ENCODE data around the gene CXCL8.

The CXCL8 gene

DNA sequence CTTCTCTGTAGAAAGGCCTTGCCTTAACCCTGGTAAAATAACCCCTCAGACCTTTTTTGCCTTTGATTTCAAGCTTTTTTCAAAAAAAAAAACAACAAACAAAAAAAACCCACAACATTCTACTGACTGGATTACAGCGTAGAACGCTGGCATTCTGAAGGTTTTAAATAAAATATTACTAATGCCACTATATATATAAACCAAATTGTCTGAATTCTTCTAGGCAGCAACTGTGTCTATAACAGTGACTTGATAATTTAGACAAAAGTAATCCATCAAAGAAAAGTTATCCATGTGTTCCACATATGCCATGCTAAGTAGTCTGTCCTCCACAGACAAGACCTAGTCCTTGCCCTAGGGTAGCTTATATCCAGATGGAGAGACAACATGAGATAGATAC is 33.6 kb upstream of the CXCL8 start:
- ATAC-seq (replicated peaks; ENCODE audit: extremely low read depth, poor library complexity, severe bottlenecking) (no peak), DNase-seq (ENCODE audit: low spot score in 2 of 2) (no peak)
- Mint-ChIP-seq H3K4me1 (no peaks in the 10 kb centered on the region), H3K9me3 (no peaks in the 10 kb centered on the region), H3K4me3 (no peak overlapping the region), H3K27ac (ENCODE audit: low read depth) (no peak overlapping the region), H3K27me3 (no peaks in the 10 kb centered on the region), H3K36me3 (ENCODE audit: insufficient read depth) (no peaks in the 10 kb centered on the region)

DNA sequence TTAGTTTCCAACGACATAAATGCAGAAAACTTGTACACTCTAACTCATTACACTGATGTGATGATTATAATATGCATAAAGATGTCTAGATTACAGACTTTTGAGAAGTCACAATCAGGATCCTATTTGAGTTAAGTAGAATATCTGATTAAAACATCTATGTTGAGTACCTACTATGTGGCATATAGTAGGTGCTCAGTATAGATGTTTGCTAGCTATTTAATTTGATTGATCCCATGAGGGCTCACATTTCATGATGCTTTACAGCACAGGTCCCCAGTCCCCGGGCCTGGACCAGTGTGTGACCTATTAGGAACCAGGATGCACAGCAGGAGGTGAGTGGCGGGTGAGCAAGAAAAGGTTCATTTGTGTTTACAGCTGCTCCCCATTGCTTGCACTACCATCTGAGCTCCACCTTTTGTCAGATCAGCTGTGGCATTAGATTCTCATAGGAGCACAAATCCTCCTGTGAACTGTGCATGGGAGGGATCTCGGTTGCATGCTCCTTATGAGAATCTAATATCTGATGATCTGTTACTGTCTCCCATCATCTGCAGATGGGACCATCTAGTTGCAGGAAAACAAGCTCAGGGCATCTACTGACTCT is 33.0 kb upstream of the CXCL8 start:
- no peak for ATAC-seq (replicated peaks; ENCODE audit: extremely low read depth, poor library complexity, severe bottlenecking)
- H3K27me3 Mint-ChIP-seq, result no peaks in the 10 kb centered on the region
- no peaks in the 10 kb centered on the region for H3K9me3 Mint-ChIP-seq
- H3K4me3 Mint-ChIP-seq, result no peak overlapping the region
- no peaks in the 10 kb centered on the region for H3K4me1 Mint-ChIP-seq
- no peak overlapping the region for H3K27ac Mint-ChIP-seq (ENCODE audit: low read depth)
- no peaks in the 10 kb centered on the region for H3K36me3 Mint-ChIP-seq (ENCODE audit: insufficient read depth)
- no peak for DNase-seq (ENCODE audit: low spot score in 2 of 2)

DNA sequence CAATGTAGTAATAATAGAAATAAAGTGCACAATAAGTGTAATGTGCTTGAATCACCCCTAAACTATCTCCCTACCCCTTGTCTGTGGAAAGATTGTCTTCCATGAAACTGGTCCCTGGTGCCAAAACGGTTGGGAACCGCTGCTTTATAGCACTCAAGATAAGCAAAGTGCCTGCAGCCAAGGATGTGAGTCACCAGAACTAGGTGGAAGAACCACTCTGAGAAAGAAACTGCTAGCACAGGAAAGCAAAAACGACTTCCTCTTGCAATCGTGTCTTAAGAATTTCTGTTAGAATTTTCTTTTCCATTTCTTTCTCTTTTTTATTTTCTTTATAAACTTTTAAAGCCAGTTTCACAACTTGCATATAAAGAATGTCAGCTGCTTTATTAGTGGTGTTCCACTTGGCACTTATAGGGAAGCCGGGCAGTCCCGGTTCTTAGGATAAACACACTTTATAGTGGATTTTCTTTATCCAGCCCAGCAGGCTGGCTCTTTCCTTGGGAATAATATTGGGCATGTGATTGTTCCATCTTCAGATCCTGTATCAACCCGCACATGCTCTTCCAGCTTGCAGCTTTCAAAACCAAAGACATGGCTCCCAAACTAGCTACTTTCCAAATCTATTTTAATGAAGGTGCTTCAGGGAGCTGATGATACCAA is 32.3 kb upstream of the CXCL8 start:
- no peak for ATAC-seq (replicated peaks; ENCODE audit: extremely low read depth, poor library complexity, severe bottlenecking)
- H3K9me3 Mint-ChIP-seq, result no peaks in the 10 kb centered on the region
- no peak overlapping the region for H3K27ac Mint-ChIP-seq (ENCODE audit: low read depth)
- no peaks in the 10 kb centered on the region for H3K27me3 Mint-ChIP-seq
- H3K4me3 Mint-ChIP-seq, result no peak overlapping the region
- no peaks in the 10 kb centered on the region for H3K36me3 Mint-ChIP-seq (ENCODE audit: insufficient read depth)
- no peaks in the 10 kb centered on the region for H3K4me1 Mint-ChIP-seq
- DNase-seq (ENCODE audit: low spot score in 2 of 2), result no peak

DNA sequence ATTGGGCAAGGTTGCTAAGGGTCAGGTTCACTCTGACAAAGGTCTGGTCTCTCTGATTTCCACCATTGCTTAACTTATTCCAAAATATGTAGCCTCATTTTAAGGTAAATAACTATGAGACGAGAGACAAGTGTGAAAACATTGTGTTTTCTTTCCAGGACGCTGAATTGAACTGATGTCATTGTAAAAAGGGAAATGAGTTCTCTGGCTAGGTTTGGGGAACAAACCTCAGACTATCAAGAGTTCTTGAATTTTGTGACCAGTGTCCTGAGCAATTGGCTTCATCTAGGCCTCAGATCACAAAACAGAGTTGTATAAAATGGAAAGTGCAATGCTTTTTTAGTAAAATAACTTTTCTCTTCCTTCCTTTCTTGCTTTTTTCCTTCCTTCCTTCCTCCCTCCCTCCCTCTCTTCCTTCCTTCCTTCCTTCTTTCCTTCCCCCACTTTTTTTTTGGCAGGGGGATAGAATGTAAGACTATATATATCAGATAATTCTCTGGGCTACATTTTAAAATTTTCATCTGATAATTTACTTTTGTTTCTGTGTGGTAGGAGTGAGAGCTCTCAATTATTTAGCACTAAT is 30.8 kb upstream of the CXCL8 start:
- no peak for DNase-seq (ENCODE audit: low spot score in 2 of 2)
- Mint-ChIP-seq H3K4me1 (no peaks in the 10 kb centered on the region), H3K36me3 (ENCODE audit: insufficient read depth) (no peaks in the 10 kb centered on the region), H3K4me3 (no peak overlapping the region), H3K27me3 (no peaks in the 10 kb centered on the region), H3K27ac (ENCODE audit: low read depth) (no peak overlapping the region), H3K9me3 (no peaks in the 10 kb centered on the region)
- no peak for ATAC-seq (replicated peaks; ENCODE audit: extremely low read depth, poor library complexity, severe bottlenecking)

DNA sequence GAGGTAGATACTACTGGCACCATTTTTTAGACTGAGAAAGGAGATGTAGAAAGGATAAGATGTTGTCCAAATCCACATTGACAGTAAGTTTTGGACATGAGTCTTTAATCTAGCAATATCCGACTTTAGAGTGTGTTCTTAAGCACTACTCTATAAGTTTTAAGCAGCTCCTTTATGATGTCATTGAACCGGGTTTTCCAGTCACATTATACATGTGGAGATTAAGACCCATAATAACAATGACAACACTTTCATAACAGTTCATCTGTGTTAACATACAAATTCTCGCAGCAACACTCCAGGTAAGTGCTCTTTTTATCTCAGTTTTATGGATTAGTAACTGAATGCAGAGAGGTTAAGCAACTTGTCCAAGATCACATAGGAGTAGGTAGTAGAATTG is 30.3 kb upstream of the CXCL8 start:
- Mint-ChIP-seq H3K4me1 (no peaks in the 10 kb centered on the region), H3K27ac (ENCODE audit: low read depth) (no peak overlapping the region), H3K4me3 (no peak overlapping the region), H3K36me3 (ENCODE audit: insufficient read depth) (no peaks in the 10 kb centered on the region), H3K9me3 (no peaks in the 10 kb centered on the region), H3K27me3 (no peaks in the 10 kb centered on the region)
- no peak for DNase-seq (ENCODE audit: low spot score in 2 of 2)
- ATAC-seq (replicated peaks; ENCODE audit: extremely low read depth, poor library complexity, severe bottlenecking), result no peak

DNA sequence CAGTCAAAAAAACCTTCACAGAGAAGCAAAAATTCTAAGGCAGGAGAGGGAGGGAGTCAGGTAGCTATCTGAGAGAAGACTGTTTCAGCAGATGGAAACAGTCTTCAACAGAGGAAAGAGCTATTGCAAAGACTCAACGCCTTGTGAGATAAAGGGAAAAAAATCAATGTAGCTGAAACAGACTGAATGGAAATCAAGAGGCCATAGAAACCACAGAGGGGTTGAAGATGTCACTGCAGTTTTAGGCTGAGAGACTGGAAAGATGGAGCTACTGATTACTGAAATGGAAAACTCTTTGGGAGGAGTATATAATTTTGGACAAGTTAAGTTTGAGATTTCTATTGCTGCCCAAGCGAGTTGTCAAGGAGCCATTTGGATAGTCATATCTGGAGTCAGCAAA is 28.4 kb upstream of the CXCL8 start:
- Mint-ChIP-seq H3K4me3 (no peak overlapping the region), H3K9me3 (peaks cover 6% of the 10 kb centered on the region), H3K4me1 (no peaks in the 10 kb centered on the region), H3K36me3 (ENCODE audit: insufficient read depth) (no peaks in the 10 kb centered on the region), H3K27ac (ENCODE audit: low read depth) (no peak overlapping the region), H3K27me3 (no peaks in the 10 kb centered on the region)
- DNase-seq (ENCODE audit: low spot score in 2 of 2), result no peak
- no peak for ATAC-seq (replicated peaks; ENCODE audit: extremely low read depth, poor library complexity, severe bottlenecking)

DNA sequence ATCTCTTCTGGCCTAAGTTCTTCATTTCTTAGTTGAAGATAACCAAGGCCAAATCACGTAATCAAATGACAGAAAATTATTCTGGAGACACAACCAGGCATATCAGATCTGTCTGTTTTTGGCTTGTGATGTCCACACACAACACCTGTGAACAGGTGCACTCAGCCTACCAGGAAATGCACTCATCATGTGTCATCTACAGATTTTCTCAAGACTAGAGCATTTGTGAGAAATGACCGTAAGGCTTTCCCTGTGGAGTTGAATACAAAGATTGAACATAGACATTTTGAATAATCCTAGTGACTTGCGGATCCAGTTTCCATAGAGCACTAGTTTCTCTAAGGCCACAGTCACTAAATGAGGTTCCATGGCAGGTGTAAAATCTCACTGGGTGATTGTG is 26.7 kb upstream of the CXCL8 start:
- H3K27ac Mint-ChIP-seq (ENCODE audit: low read depth), result no peak overlapping the region

DNA sequence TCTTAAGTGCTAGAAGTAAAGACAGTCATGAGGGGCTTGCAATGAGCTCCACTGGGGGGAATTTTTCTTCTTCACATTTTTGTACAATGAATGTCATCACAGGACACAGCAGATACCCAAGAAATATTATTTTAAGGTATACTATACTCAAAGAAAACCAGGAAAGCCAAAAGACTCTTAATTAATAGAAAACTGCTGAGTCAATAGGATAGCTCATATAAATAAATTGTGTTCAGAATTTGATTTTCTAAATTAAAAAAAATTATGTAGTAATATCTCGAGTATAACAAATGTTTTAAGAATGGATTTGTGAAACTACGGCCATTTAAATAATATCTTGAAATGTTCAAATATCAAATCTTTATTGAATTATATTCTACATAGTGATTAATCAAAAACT is 25.7 kb upstream of the CXCL8 start:
- no peaks in the 10 kb centered on the region for H3K36me3 Mint-ChIP-seq (ENCODE audit: insufficient read depth)
- H3K4me3 Mint-ChIP-seq, result no peak overlapping the region
- DNase-seq (ENCODE audit: low spot score in 2 of 2) (no peak), ATAC-seq (replicated peaks; ENCODE audit: extremely low read depth, poor library complexity, severe bottlenecking) (no peak)
- peaks cover 6% of the 10 kb centered on the region for H3K9me3 Mint-ChIP-seq
- H3K27ac Mint-ChIP-seq (ENCODE audit: low read depth), result no peak overlapping the region
- no peaks in the 10 kb centered on the region for H3K27me3 Mint-ChIP-seq
- H3K4me1 Mint-ChIP-seq, result no peaks in the 10 kb centered on the region

More for the DNA sequence above, 26.7 kb upstream of the CXCL8 start:
- H3K4me1 Mint-ChIP-seq, result no peaks in the 10 kb centered on the region
- H3K36me3 Mint-ChIP-seq (ENCODE audit: insufficient read depth), result no peaks in the 10 kb centered on the region
- DNase-seq (ENCODE audit: low spot score in 2 of 2) (no peak), ATAC-seq (replicated peaks; ENCODE audit: extremely low read depth, poor library complexity, severe bottlenecking) (no peak)
- peaks cover 6% of the 10 kb centered on the region for H3K9me3 Mint-ChIP-seq
- no peak overlapping the region for H3K4me3 Mint-ChIP-seq
- H3K27me3 Mint-ChIP-seq, result no peaks in the 10 kb centered on the region

DNA sequence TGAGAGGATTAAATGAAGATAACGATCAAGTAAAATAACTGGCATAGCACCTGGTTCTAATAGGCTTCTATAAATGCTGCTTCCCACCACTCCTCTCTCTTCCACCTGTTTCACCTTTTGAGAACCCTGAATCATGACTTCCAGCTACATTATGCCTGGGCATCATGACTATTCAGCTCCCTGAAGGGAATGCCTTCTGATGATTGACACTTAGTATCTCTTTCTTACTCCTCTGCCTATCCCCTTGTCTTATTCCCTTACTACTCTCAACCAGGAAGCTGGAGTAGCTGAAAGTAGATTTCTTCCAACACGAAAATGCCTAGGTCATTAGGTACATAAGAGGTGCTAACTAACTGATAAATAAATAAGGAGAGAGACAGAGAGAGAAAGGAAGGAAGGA is 24.7 kb upstream of the CXCL8 start:
- H3K27ac Mint-ChIP-seq (ENCODE audit: low read depth), result no peak overlapping the region

DNA sequence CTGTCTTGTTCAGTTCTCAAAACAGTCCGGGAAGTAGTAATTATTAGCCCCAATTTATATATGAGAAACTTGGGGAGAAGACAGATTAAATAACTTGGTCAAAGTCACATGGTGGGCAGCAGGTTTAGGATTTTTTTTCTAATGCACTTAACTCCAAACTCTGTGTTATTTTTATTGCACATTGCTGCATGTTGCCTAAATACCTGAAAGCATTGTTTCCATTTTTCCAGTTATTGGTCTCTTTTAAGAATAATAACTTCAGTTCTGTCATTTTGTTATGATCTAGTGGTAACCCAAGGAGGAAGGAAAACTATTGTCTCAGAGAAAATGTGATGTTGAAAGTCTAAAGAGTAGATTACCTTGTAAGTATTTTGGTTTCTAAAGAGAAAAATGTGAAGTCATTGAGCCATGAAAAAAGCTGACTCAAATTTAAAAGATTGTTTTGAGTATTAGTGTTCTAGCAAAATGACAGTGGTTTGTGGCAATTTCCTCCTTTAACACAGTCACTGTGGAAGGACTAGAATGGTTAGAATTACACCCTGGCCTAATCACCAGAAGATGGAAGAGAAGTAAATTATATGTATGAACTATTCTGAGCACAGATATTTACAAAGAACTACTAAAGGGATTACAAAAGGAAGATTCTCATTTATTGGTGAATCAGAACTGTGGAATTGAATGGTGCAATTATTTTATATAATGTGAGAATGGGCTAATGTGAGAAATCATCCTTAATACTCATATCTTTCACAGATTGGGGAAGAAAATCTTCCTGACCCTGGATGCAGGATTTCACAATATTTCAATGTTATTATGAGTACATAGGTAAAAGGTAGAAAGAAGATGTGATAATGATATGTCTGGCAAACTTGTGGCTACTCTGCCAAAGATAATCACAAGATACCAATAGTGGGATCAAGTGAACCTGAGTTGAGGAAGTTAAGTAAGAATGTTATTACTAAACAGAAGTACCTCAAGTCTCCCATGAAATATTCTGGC is 21.7 kb upstream of the CXCL8 start:
- Mint-ChIP-seq H3K4me3 (no peak overlapping the region), H3K9me3 (peaks cover 6% of the 10 kb centered on the region), H3K36me3 (ENCODE audit: insufficient read depth) (no peaks in the 10 kb centered on the region), H3K27ac (ENCODE audit: low read depth) (no peak overlapping the region), H3K27me3 (no peaks in the 10 kb centered on the region), H3K4me1 (no peaks in the 10 kb centered on the region)
- ATAC-seq (replicated peaks; ENCODE audit: extremely low read depth, poor library complexity, severe bottlenecking), result no peak
- no peak for DNase-seq (ENCODE audit: low spot score in 2 of 2)

More for the DNA sequence above, 24.7 kb upstream of the CXCL8 start:
- no peaks in the 10 kb centered on the region for H3K27me3 Mint-ChIP-seq
- peaks cover 6% of the 10 kb centered on the region for H3K9me3 Mint-ChIP-seq
- H3K4me1 Mint-ChIP-seq, result no peaks in the 10 kb centered on the region
- no peaks in the 10 kb centered on the region for H3K36me3 Mint-ChIP-seq (ENCODE audit: insufficient read depth)
- DNase-seq (ENCODE audit: low spot score in 2 of 2), result no peak
- ATAC-seq (replicated peaks; ENCODE audit: extremely low read depth, poor library complexity, severe bottlenecking), result no peak
- no peak overlapping the region for H3K4me3 Mint-ChIP-seq

DNA sequence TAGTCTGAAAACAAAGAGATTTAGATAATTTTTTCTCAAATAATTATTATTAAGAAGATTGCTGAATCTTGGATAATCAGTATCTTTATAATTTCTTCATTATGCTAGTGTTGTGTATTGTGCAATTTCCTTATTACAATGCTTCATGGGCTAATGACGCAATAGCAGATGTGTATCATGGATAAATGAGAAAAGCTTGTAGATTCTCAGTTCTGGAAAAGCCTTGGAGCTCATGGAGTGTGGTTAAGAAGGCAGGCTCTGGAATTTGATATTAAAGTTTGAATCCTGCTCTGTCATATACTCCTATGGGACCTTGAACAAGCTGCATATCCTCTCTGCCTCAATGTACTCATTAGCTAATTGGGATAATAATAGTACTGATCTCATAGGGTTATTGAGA is 18.9 kb upstream of the CXCL8 start:
- no peaks in the 10 kb centered on the region for H3K9me3 Mint-ChIP-seq
- no peaks in the 10 kb centered on the region for H3K4me1 Mint-ChIP-seq
- no peaks in the 10 kb centered on the region for H3K36me3 Mint-ChIP-seq (ENCODE audit: insufficient read depth)
- ATAC-seq (replicated peaks; ENCODE audit: extremely low read depth, poor library complexity, severe bottlenecking) (no peak), DNase-seq (ENCODE audit: low spot score in 2 of 2) (no peak)
- no peaks in the 10 kb centered on the region for H3K27me3 Mint-ChIP-seq
- no peak overlapping the region for H3K4me3 Mint-ChIP-seq
- no peak overlapping the region for H3K27ac Mint-ChIP-seq (ENCODE audit: low read depth)

DNA sequence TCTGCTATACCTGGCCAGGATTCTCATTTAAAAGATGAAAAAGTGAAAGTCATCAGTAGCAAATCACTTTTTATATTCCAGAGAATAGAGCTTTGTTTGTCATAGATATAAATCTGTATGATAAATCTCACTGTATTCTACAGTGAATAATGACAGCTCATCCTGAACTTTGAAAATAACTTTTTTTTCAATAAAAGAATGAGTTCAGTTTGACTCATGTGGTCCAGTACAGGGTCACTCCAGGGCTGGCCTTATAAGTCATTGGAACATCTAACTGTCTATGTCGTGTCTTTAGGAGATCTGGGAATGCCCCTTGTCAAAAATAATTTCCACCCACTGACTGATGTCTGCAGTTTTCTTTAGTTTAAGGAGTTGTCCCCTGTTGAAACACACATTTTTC is 18.5 kb upstream of the CXCL8 start:
- Mint-ChIP-seq H3K27me3 (no peaks in the 10 kb centered on the region), H3K36me3 (ENCODE audit: insufficient read depth) (no peaks in the 10 kb centered on the region), H3K9me3 (no peaks in the 10 kb centered on the region), H3K27ac (ENCODE audit: low read depth) (no peak overlapping the region), H3K4me1 (no peaks in the 10 kb centered on the region), H3K4me3 (no peak overlapping the region)
- ATAC-seq (replicated peaks; ENCODE audit: extremely low read depth, poor library complexity, severe bottlenecking) (no peak), DNase-seq (ENCODE audit: low spot score in 2 of 2) (no peak)
